H9 (cell line): ENCODE data around the gene HACD1. TPM values are rescaled to one million over a fixed set of nuclear protein-coding genes. Genes with fewer than 3 reads are reported as not detected.

Experiments used
- DNase-seq: peaks from one replicate; pipeline ENCODE4 v3.0.0-alpha.2; 2017
- H2AFZ ChIP-seq: one replicate; pipeline ENCODE4 v1.6.1; 2013; ENCODE audit warnings: mild to moderate bottlenecking, low read length, control low read depth, moderate library complexity
- H2AK5ac ChIP-seq: 2 replicates; pipeline ENCODE4 v1.6.1; 2013; ENCODE audit warnings: low read length, control low read depth, mixed read lengths; ENCODE audit not compliant: insufficient read length
- H2BK120ac ChIP-seq: one replicate; pipeline ENCODE4 v1.6.1; 2013; ENCODE audit warnings: low read depth, mild to moderate bottlenecking, low read length, control low read depth, inconsistent platforms; ENCODE audit not compliant: poor library complexity, severe bottlenecking
- H2BK12ac ChIP-seq: 2 replicates; pipeline ENCODE4 v1.6.1; 2013; ENCODE audit warnings: low read length, control low read depth, mixed read lengths, low read depth; ENCODE audit not compliant: insufficient read length
- H2BK15ac ChIP-seq: 2 replicates; pipeline ENCODE4 v1.6.1; 2013; ENCODE audit warnings: low read depth, low read length, control low read depth
- H2BK20ac ChIP-seq: one replicate; pipeline ENCODE4 v1.6.1; 2013; ENCODE audit warnings: low read depth, mild to moderate bottlenecking, low read length, control low read depth, inconsistent platforms; ENCODE audit not compliant: poor library complexity, severe bottlenecking
- H2BK5ac ChIP-seq: 2 replicates; pipeline ENCODE4 v1.6.1; 2013; ENCODE audit warnings: low read length, control low read depth, mixed read lengths; ENCODE audit not compliant: insufficient read length
- H3K14ac ChIP-seq: 2 replicates; pipeline ENCODE4 v1.6.1; 2013; ENCODE audit warnings: low read length, control low read depth; ENCODE audit not compliant: insufficient read depth
- H3K18ac ChIP-seq: 2 replicates; pipeline ENCODE4 v1.6.1; 2013; ENCODE audit warnings: low read depth, mild to moderate bottlenecking, mixed read lengths, low read length, control low read depth; ENCODE audit not compliant: insufficient read length
- H3K23ac ChIP-seq: 2 replicates; pipeline ENCODE4 v1.6.1; 2013; ENCODE audit warnings: low read length, control low read depth, mixed read lengths, low read depth; ENCODE audit not compliant: insufficient read length
- H3K23me2 ChIP-seq: 2 replicates; pipeline ENCODE4 v1.6.1; 2013; ENCODE audit warnings: low read depth, mild to moderate bottlenecking, mixed read lengths, low read length, control low read depth; ENCODE audit not compliant: insufficient read length, poor library complexity, severe bottlenecking
- H3K27ac ChIP-seq: 2 replicates; pipeline ENCODE4 v1.5.1; 2013; ENCODE audit warnings: low read length, control low read depth, mixed read lengths, low read depth; ENCODE audit not compliant: insufficient read length
- H3K27me3 ChIP-seq: 2 replicates; pipeline ENCODE4 v1.6.1; 2013; ENCODE audit warnings: low read length, control low read depth, inconsistent platforms; ENCODE audit not compliant: insufficient read depth
- H3K4ac ChIP-seq: 2 replicates; pipeline ENCODE4 v1.6.1; 2013; ENCODE audit warnings: low read depth, mild to moderate bottlenecking, control low read depth, inconsistent platforms, low read length, moderate library complexity
- H3K4me1 ChIP-seq: 2 replicates; pipeline ENCODE4 v1.6.1; 2013; ENCODE audit warnings: low read length, control low read depth, inconsistent platforms; ENCODE audit not compliant: insufficient read depth
- H3K4me2 ChIP-seq: 2 replicates; pipeline ENCODE4 v1.6.1; 2013; ENCODE audit warnings: low read length, control low read depth, mixed read lengths; ENCODE audit not compliant: insufficient read length, insufficient read depth
- H3K56ac ChIP-seq: 2 replicates; pipeline ENCODE4 v1.6.1; 2013; ENCODE audit warnings: low read depth, mild to moderate bottlenecking, mixed read lengths, low read length, control low read depth; ENCODE audit not compliant: insufficient read length
- H3K79me1 ChIP-seq: 2 replicates; pipeline ENCODE4 v1.6.1; 2013; ENCODE audit warnings: low read depth, mild to moderate bottlenecking, moderate library complexity, low read length, control low read depth, inconsistent platforms; ENCODE audit not compliant: insufficient read depth, poor library complexity, severe bottlenecking
- H3K79me2 ChIP-seq: 2 replicates; pipeline ENCODE4 v1.6.1; 2013; ENCODE audit warnings: low read length, control low read depth, inconsistent platforms; ENCODE audit not compliant: insufficient read depth
- H3K9ac ChIP-seq: 2 replicates; pipeline ENCODE4 v1.6.1; 2013; ENCODE audit warnings: low read length, control low read depth, mixed read lengths; ENCODE audit not compliant: insufficient read length; ENCODE audit errors: extremely low read depth
- H3K9me3 ChIP-seq: one replicate; pipeline ENCODE4 v1.6.1; 2013; ENCODE audit warnings: low read depth, low read length, inconsistent platforms; ENCODE audit not compliant: control insufficient read depth
- H3T11ph ChIP-seq: one replicate; pipeline ENCODE4 v1.6.1; 2013; ENCODE audit warnings: mild to moderate bottlenecking, low read length, control low read depth, inconsistent platforms
- H4K20me1 ChIP-seq: one replicate; pipeline ENCODE4 v1.6.1; 2013; ENCODE audit not compliant: control insufficient read depth, insufficient read length, insufficient read depth
- H4K5ac ChIP-seq: 2 replicates; pipeline ENCODE4 v1.6.1; 2013; ENCODE audit warnings: low read depth, mild to moderate bottlenecking, mixed read lengths, low read length, control low read depth; ENCODE audit not compliant: insufficient read length
- H4K8ac ChIP-seq: replicated peaks from 2 replicates; pipeline ENCODE4 v1.6.1; 2013; ENCODE audit warnings: low read length, control low read depth, mixed read lengths, low read depth; ENCODE audit not compliant: insufficient read length
- H4K91ac ChIP-seq: 2 replicates; pipeline ENCODE4 v1.6.1; 2013; ENCODE audit warnings: low read depth, mild to moderate bottlenecking, moderate library complexity, mixed read lengths, low read length, control low read depth; ENCODE audit not compliant: insufficient read length
- H3K27ac Mint-ChIP-seq, 3 experiments: 2 replicates in 2 of 3; 3 replicates in 1 of 3; pipeline ENCODE4 v1.8.0; 2020 to 2021; ENCODE audit warnings: mixed read lengths in 3 of 3, mild to moderate bottlenecking in 1 of 3, moderate library complexity in 1 of 3
- H3K27me3 Mint-ChIP-seq: 2 replicates; pipeline ENCODE4 v1.8.0; 2021; ENCODE audit warnings: low read depth, mild to moderate bottlenecking, moderate library complexity, mixed read lengths
- H3K36me3 Mint-ChIP-seq, 3 experiments: 2 replicates in 2 of 3; 3 replicates in 1 of 3; pipeline ENCODE4 v1.8.0; 2020 to 2021; ENCODE audit warnings: low read depth in 3 of 3, mixed read lengths in 3 of 3; ENCODE audit not compliant: insufficient read depth in 1 of 3
- H3K4me1 Mint-ChIP-seq, 2 experiments: 2 replicates each; pipeline ENCODE4 v1.8.0; 2020; ENCODE audit warnings: mixed read lengths in 2 of 2
- H3K4me3 Mint-ChIP-seq, 2 experiments: 2 replicates in 1 of 2; 3 replicates in 1 of 2; pipeline ENCODE4 v1.8.0; 2020 to 2021; ENCODE audit warnings: mild to moderate bottlenecking in 2 of 2, mixed read lengths in 2 of 2, moderate library complexity in 1 of 2
- H3K9me3 Mint-ChIP-seq, 2 experiments: 2 replicates in 1 of 2; 3 replicates in 1 of 2; pipeline ENCODE4 v1.8.0; 2020; ENCODE audit warnings: mild to moderate bottlenecking in 2 of 2, mixed read lengths in 2 of 2, moderate library complexity in 1 of 2
- CTCF ChIP-seq: fragments of 200-600 bp; sonication (generic); conservative IDR thresholded peaks from 3 replicates; pipeline ENCODE4 v1.8.0; 2021; ENCODE audit warnings: antibody characterized with exemption, mild to moderate bottlenecking
- WGBS: extraction: QIAGEN DNeasy Blood & Tissue Kit; methylation state at CpG from one replicate; pipeline ENCODE4 v1.1.7; 2013; ENCODE audit warnings: missing lambda C conversion rate, low lambda C conversion rate, mixed read lengths; ENCODE audit not compliant: insufficient read length; ENCODE audit errors: extremely low coverage; 5-methylcytosine and 5-hydroxymethylcytosine counted together
- total RNA-seq: library from RNA; stranded (reverse); gene quantifications from 2 replicates; pipeline ENCODE4 v1.2.1, GENCODE V29; 2021

The HACD1 gene
- total RNA-seq, 1 experiment from 2014 or later = 25.0 TPM

GRCh38 chr10:17665747-17666146 is 48.6 kb upstream of the HACD1 start:
- Histone ChIP-seq H3K9me3 (no peaks in the 10 kb centered on the region), H2AFZ (no peak overlapping the region), H3K56ac (no peak overlapping the region), H4K8ac (no peak overlapping the region), H3K79me1 (no peaks in the 10 kb centered on the region), H2AK5ac (no peak overlapping the region), H3K9ac (no peak overlapping the region), H2BK20ac (no peak overlapping the region), H4K5ac (no peak overlapping the region), H3K27me3 (no peaks in the 10 kb centered on the region), H3K18ac (no peak overlapping the region), H3K79me2 (peaks cover 2% of the 10 kb centered on the region; the same call in 1 of the 2 replicates), H3K23me2 (no peaks in the 10 kb centered on the region), H3K4me1 (no peaks in the 10 kb centered on the region; the same call in 1 of the 2 replicates), H3K4me2 (no peak overlapping the region), H2BK5ac (no peak overlapping the region), H2BK12ac (no peak overlapping the region), H2BK15ac (no peak overlapping the region), H3K27ac (no peak overlapping the region), H3K14ac (no peak overlapping the region), H4K20me1 (no peaks in the 10 kb centered on the region), H3K23ac (no peak overlapping the region), H3T11ph (no peak overlapping the region), H3K4ac (no peak overlapping the region), H2BK120ac (no peak overlapping the region), H4K91ac (no peak overlapping the region)
- H3K4me3 Mint-ChIP-seq = no peak overlapping the region
- H3K9me3 Mint-ChIP-seq = no peaks in the 10 kb centered on the region
- no peak overlapping the region for H3K27ac Mint-ChIP-seq
- H3K36me3 Mint-ChIP-seq = peaks cover 0 to 12% (median 8%) of the 10 kb centered on the region in 3 experiments; a peak in 4 of 7 replicates
- peaks cover 23 to 34% of the 10 kb centered on the region in 2 experiments for H3K4me1 Mint-ChIP-seq
- H3K27me3 Mint-ChIP-seq = no peaks in the 10 kb centered on the region
- DNase-seq = no peak
- no peak for TF ChIP-seq CTCF
- no CpG with 5 or more reads among the region's 4 CpGs for WGBS
